ENCODE data around the gene ZNF827.

- TF ChIP-seq POLR2A (IDR thresholded peaks at IDR 0.05) (no peak), CTCF (IDR thresholded peaks at IDR 0.05) (no peak), POLR2AphosphoS5 (IDR thresholded peaks at IDR 0.05) (no peak), EP300 (IDR thresholded peaks at IDR 0.05) (no peak)
Measured at GRCh38 chr4:145812919-145813318, 125.7 kb downstream of the ZNF827 start.
